ENCODE measurements around the gene EPHB2.

DNA sequence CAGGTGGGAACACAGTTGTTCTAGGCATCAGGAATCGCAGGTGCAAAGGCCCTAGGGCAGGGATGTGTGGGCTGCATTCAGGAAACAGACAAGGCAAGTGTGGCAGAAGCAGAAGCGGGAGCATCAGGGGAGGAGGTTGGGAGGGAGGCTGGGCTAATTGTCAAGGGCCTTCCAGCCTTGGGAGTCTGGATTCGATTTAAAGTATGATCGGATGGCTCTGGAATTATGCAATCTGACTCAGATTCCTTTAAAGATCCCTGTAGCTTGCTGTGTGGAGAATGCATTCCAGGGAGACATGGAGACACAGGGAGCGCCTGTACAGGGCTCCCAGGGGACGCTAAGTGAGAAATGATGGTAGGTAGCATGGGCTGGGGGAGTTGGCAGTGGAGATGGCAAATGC, 175.6 kb downstream of the EPHB2 start:
- TF ChIP-seq, protein P1, sequence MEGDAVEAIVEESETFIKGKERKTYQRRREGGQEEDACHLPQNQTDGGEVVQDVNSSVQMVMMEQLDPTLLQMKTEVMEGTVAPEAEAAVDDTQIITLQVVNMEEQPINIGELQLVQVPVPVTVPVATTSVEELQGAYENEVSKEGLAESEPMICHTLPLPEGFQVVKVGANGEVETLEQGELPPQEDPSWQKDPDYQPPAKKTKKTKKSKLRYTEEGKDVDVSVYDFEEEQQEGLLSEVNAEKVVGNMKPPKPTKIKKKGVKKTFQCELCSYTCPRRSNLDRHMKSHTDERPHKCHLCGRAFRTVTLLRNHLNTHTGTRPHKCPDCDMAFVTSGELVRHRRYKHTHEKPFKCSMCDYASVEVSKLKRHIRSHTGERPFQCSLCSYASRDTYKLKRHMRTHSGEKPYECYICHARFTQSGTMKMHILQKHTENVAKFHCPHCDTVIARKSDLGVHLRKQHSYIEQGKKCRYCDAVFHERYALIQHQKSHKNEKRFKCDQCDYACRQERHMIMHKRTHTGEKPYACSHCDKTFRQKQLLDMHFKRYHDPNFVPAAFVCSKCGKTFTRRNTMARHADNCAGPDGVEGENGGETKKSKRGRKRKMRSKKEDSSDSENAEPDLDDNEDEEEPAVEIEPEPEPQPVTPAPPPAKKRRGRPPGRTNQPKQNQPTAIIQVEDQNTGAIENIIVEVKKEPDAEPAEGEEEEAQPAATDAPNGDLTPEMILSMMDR (IDR thresholded peaks at IDR 0.05): no peak
- TF ChIP-seq, protein P2, sequence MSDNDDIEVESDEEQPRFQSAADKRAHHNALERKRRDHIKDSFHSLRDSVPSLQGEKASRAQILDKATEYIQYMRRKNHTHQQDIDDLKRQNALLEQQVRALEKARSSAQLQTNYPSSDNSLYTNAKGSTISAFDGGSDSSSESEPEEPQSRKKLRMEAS (CRISPR knock-in tag; IDR thresholded peaks at IDR 0.05): no peak
- TF ChIP-seq MYBL2 (CRISPR knock-in tag; IDR thresholded peaks at IDR 0.05) (no peak), CREB1 (CRISPR knock-in tag; IDR thresholded peaks at IDR 0.05) (no peak), JAZF1 (CRISPR knock-in tag; IDR thresholded peaks at IDR 0.05) (no peak), SP1 (CRISPR knock-in tag; conservative IDR thresholded peaks at IDR 0.05) (no peak), ZNF671 (CRISPR knock-in tag; IDR thresholded peaks at IDR 0.05) (no peak)
- TF ChIP-seq, protein P3, sequence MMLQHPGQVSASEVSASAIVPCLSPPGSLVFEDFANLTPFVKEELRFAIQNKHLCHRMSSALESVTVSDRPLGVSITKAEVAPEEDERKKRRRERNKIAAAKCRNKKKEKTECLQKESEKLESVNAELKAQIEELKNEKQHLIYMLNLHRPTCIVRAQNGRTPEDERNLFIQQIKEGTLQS (CRISPR knock-in tag; conservative IDR thresholded peaks at IDR 0.05): no peak
- TF ChIP-seq, protein P4, sequence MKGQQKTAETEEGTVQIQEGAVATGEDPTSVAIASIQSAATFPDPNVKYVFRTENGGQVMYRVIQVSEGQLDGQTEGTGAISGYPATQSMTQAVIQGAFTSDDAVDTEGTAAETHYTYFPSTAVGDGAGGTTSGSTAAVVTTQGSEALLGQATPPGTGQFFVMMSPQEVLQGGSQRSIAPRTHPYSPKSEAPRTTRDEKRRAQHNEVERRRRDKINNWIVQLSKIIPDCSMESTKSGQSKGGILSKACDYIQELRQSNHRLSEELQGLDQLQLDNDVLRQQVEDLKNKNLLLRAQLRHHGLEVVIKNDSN (CRISPR knock-in tag; IDR thresholded peaks at IDR 0.05): no peak
